AG09319 (cell line): ENCODE results near the gene PAIP1.
"Not testable (repeated sequence)": the region's sequence is repeated elsewhere in the genome, so short reads cannot be mapped to it uniquely, and the experiment has no call there.

Experiments used
- DNase-seq: peaks from one replicate; pipeline ENCODE4 v3.0.0-alpha.2; 2010; ENCODE audit warnings: low read depth; ENCODE audit errors: extremely low read depth
- CTCF ChIP-seq: IDR thresholded peaks from 2 replicates; pipeline ENCODE4 v1.5.1; 2011; ENCODE audit warnings: low read depth, mild to moderate bottlenecking, inconsistent platforms, low read length, moderate library complexity

PAIP1 gene

GRCh38 chr5:43554497-43554896 lies 2.4 kb downstream of the PAIP1 start:
- TF ChIP-seq CTCF, result no peak
- DNase-seq, result no peak

GRCh38 chr5:43553381-43553780 lies 3.5 kb downstream of the PAIP1 start:
- no peak for TF ChIP-seq CTCF
- no peak for DNase-seq

- TF ChIP-seq CTCF, result no peak
- DNase-seq, result no peak
Observed at GRCh38 chr5:43551731-43552130, 5.1 kb downstream of the PAIP1 start.

- DNase-seq, result not testable (repeated sequence)
Observed at GRCh38 chr5:43549272-43549671, 7.6 kb downstream of the PAIP1 start.

GRCh38 chr5:43548358-43548757 lies 8.5 kb downstream of the PAIP1 start:
- no peak for TF ChIP-seq CTCF
- DNase-seq, result no peak

GRCh38 chr5:43547532-43547931 lies 9.3 kb downstream of the PAIP1 start:
- DNase-seq, result no peak
- TF ChIP-seq CTCF, result no peak

GRCh38 chr5:43543434-43543833 lies 13.4 kb downstream of the PAIP1 start:
- no peak for DNase-seq
- TF ChIP-seq CTCF, result no peak

GRCh38 chr5:43540746-43541145 lies 16.1 kb downstream of the PAIP1 start:
- no peak for TF ChIP-seq CTCF
- DNase-seq, result no peak
